ENCODE results near the gene NOS3. TPM values are rescaled to one million over a fixed set of nuclear protein-coding genes. Genes with fewer than 3 reads are reported as not detected.

NOS3 gene
- total and polyA plus RNA-seq, 2 of the 13 experiments (the other 11 are each of a cell fraction or from before 2014, with no cell fraction given): 3.7 to 7.5 TPM

DNA sequence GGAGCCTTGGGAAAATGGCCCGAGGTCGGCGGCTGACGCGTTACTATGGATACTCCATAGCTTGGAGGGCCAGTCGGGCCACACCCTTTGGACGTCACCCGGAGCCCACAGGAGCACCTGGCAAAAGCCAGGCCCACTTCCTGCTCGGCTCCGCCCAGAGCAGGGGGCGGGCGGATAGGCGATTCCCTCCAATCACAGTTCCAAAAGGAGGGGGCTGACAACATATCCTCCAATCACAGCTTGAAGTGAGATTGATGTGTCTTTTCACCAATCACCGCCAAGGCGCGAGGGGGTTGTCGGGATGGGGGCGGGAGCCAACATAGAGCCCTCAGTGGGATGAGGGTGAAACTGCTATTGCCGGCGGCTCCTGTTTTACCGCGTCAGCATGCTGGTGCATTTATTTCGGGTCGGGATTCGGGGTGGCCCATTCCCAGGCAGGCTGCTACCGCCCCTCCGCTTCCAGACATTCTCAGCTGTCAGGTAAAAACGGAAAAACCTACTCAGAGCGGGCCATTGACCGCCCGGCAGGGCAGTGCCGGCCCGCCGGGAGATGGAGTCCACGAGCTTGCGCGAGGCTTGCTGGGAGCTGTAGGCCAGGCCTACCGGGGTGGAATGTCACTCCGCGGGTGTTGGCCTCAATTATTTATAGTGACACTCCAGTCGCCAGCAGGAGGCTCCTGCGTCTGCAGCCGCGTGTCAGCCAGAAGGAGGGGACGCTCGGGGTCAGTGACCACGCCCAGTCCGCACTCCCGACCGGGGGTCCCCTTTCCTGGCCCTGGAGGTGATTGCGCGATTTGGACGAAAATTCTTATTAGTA is 37.5 kb downstream of the NOS3 start, which contains the start of gene ABCB8 (continued):
- TF ChIP-seq ZFP36L2 (CRISPR knock-in tag; IDR thresholded peaks at IDR 0.05) (no peak), GZF1 (CRISPR knock-in tag; IDR thresholded peaks at IDR 0.05) (no peak), NFKB2 (CRISPR knock-in tag; IDR thresholded peaks at IDR 0.05; ENCODE audit: borderline replicate concordance) (peak; percentile 53; the same call in 1 of the 2 replicates), SATB2 (CRISPR knock-in tag; IDR thresholded peaks at IDR 0.05) (no peak), PRPF4 (IDR thresholded peaks at IDR 0.05; ENCODE audit: low read depth, low read length, poor library complexity, severe bottlenecking) (no peak), KMT2B (CRISPR knock-in tag; IDR thresholded peaks at IDR 0.05) (no peak), ZNF263 (CRISPR knock-in tag; IDR thresholded peaks at IDR 0.05) (peak; percentile 90), ZNF251 (CRISPR knock-in tag; IDR thresholded peaks at IDR 0.05) (no peak), NPAS2 (CRISPR knock-in tag; IDR thresholded peaks at IDR 0.05; ENCODE audit: borderline replicate concordance) (no peak), SOX6 (IDR thresholded peaks at IDR 0.05) (no peak), SOX6 (CRISPR knock-in tag; IDR thresholded peaks at IDR 0.05) (peak; percentile 16), ZNF431 (CRISPR knock-in tag; IDR thresholded peaks at IDR 0.05; ENCODE audit: borderline replicate concordance, low read depth) (no peak), ZNF615 (CRISPR knock-in tag; IDR thresholded peaks at IDR 0.05; ENCODE audit: borderline replicate concordance) (no peak), MZF1 (CRISPR knock-in tag; IDR thresholded peaks at IDR 0.05; ENCODE audit: borderline replicate concordance) (no peak), ZNF891 (CRISPR knock-in tag; IDR thresholded peaks at IDR 0.05) (no peak), RBM22 (optimal IDR thresholded peaks at IDR 0.05; ENCODE audit: low read length) (no peak), ZC3H4 (CRISPR knock-in tag; IDR thresholded peaks at IDR 0.05; ENCODE audit: borderline replicate concordance) (no peak), MLXIP (CRISPR knock-in tag; IDR thresholded peaks at IDR 0.05; ENCODE audit: borderline replicate concordance) (no peak), ZSCAN30 (CRISPR knock-in tag; IDR thresholded peaks at IDR 0.05) (no peak), TARDBP (CRISPR knock-in tag; IDR thresholded peaks at IDR 0.05) (no peak), ZNF430 (CRISPR knock-in tag; IDR thresholded peaks at IDR 0.05) (no peak), MYC (CRISPR knock-in tag; IDR thresholded peaks at IDR 0.05; ENCODE audit: borderline replicate concordance) (peak; percentile 67; the same call in 1 of the 2 replicates), RARG (CRISPR knock-in tag; IDR thresholded peaks at IDR 0.05; ENCODE audit: low read depth) (no peak), HMG20A (CRISPR knock-in tag; IDR thresholded peaks at IDR 0.05; ENCODE audit: borderline replicate concordance) (no peak), KLF11 (CRISPR knock-in tag; IDR thresholded peaks at IDR 0.05) (peak; percentile 79; the same call in 1 of the 2 replicates)
- TF ChIP-seq, protein P1, sequence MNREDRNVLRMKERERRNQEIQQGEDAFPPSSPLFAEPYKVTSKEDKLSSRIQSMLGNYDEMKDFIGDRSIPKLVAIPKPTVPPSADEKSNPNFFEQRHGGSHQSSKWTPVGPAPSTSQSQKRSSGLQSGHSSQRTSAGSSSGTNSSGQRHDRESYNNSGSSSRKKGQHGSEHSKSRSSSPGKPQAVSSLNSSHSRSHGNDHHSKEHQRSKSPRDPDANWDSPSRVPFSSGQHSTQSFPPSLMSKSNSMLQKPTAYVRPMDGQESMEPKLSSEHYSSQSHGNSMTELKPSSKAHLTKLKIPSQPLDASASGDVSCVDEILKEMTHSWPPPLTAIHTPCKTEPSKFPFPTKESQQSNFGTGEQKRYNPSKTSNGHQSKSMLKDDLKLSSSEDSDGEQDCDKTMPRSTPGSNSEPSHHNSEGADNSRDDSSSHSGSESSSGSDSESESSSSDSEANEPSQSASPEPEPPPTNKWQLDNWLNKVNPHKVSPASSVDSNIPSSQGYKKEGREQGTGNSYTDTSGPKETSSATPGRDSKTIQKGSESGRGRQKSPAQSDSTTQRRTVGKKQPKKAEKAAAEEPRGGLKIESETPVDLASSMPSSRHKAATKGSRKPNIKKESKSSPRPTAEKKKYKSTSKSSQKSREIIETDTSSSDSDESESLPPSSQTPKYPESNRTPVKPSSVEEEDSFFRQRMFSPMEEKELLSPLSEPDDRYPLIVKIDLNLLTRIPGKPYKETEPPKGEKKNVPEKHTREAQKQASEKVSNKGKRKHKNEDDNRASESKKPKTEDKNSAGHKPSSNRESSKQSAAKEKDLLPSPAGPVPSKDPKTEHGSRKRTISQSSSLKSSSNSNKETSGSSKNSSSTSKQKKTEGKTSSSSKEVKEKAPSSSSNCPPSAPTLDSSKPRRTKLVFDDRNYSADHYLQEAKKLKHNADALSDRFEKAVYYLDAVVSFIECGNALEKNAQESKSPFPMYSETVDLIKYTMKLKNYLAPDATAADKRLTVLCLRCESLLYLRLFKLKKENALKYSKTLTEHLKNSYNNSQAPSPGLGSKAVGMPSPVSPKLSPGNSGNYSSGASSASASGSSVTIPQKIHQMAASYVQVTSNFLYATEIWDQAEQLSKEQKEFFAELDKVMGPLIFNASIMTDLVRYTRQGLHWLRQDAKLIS (CRISPR knock-in tag; IDR thresholded peaks at IDR 0.05): no peak
